Measurements from ENCODE around the gene RAB22A.
"Not testable (repeated sequence)": the region's sequence is repeated elsewhere in the genome, so short reads cannot be mapped to it uniquely, and the experiment has no call there.

The RAB22A gene

DNA sequence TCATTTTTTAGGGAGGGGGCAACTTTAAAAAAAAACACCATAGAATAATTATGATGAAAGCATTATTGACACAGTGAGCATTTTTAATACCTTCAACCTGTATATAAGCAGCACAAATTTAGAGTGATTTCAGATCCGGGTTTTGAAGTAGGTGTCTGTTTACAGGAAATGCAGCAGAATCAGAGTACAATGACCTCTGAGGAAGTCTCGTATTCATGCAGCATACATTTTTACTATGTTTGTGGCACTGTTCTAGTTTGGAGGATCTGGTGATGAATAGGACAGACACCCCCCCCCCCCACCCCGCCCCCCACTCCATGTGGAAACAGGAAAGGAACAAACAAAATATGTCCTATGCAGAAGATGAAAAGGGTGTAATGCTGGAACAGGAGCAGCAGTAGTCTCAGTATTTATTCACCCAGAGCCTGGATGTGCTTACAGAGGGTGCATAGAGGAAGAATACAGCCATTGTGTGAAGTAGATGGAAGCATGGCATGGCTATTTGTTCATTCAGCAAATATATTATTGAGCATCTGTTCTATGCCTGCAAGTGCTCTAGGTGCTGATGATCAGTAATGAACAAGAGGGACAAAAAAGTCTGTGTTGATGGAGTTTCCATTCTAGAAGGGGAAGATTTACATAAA, 99.2 kb downstream of the RAB22A start:
- DNase-seq (ENCODE audit: extremely low read depth, low read depth), result no peak
- TF ChIP-seq CTCF (IDR thresholded peaks at IDR 0.05; ENCODE audit: low read depth, low read length), result no peak

GRCh38 chr20:58414216-58414615, 104.7 kb downstream of the RAB22A start:
- DNase-seq (ENCODE audit: extremely low read depth, low read depth), result not testable (repeated sequence)

DNA sequence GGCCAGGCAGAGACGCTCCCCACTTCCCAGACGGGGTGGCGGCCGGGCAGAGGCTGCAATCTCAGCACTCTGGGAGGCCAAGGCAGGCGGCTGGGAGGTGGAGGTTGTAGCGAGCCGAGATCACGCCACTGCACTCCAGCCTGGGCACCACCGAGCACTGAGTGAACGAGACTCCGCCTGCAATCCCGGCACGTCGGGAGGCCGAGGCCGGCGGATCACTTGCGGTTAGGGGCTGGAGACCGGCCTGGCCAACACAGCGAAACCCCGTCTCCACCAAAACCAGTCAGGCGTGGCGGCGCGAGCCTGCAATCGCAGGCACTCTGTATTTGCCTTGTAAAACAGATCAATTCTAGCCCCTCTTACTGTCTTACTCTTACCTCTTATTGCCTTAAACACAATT, 105.3 kb downstream of the RAB22A start:
- DNase-seq (ENCODE audit: extremely low read depth, low read depth), result not testable (repeated sequence)

- TF ChIP-seq CTCF (IDR thresholded peaks at IDR 0.05; ENCODE audit: low read depth, low read length), result no peak
Measured at GRCh38 chr20:58416057-58416456, 106.5 kb downstream of the RAB22A start.

DNA sequence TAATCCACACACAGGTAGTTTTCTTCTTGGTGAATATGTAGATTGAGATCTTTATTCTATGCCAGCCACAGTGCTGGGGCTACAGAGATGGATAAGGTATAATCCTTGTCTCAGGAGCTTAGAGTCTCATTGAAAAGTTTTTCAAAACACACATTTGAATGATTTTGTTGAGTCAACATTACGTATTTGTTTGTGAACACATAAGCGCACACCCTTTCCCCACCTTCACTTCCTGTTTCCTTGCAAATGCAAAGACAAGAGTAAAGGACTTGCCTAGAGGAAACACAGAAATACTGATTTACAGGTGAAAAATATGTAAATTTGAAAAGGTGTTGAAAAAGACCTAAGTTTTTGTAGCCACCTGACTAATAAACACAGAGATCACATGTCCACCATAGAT, 107.3 kb downstream of the RAB22A start:
- no peak for TF ChIP-seq CTCF (IDR thresholded peaks at IDR 0.05; ENCODE audit: low read depth, low read length)
- no peak for DNase-seq (ENCODE audit: extremely low read depth, low read depth)

More at GRCh38 chr20:58416057-58416456, 106.5 kb downstream of the RAB22A start:
- no peak for DNase-seq (ENCODE audit: extremely low read depth, low read depth)
